ENCODE data around the gene PAPPA. TPM values are rescaled to one million over a fixed set of nuclear protein-coding genes. Genes with fewer than 3 reads are reported as not detected.

The PAPPA gene
- total and polyA plus RNA-seq, 9 of the 15 experiments (the other 6 are each of a cell fraction or from before 2014, with no cell fraction given) = 0.06 to 0.18 (median 0.11) TPM

DNA sequence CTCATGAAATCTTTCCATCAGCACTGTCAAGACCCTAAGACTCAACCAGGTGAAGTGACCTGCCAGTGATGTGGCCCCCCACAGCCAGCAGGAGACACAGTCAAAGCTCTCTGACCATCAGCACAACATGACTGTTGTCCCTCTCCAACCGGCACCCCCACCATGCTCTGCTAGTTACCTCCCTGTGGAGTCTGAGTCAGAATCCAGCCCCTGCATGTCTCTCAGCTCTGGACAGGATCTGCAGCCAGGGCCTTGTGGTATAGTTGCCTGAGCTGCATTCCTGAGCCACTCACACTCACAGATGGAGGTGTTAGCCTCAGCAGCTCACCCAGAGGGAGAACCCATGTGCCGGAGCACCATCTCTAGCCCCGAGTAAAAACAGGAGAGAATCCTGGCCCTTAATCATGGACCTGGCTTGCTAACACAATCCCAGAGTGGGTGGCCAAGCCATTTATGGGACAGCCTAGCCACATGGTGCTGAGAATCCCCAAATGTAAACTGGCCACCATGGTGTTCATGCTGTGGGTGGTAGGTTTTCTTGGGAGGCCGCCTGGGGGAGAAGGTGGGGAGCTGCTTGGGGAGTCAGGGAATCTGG is 237.8 kb downstream of the PAPPA start:
- POLR2A ChIA-PET = interaction anchor here (1.1 to 1.6 kb wide), 3 partner anchors 9 to 13 kb away, joined by 4 to 8 read pairs (median 6); no protein-coding TSS in a partner anchor
- H3K4me2 ChIP-seq (ENCODE audit: insufficient read depth, low read length) = no peak overlapping the region
- H3K79me2 ChIP-seq (ENCODE audit: control insufficient read depth, insufficient read depth, low read length) = no peaks in the 10 kb centered on the region
- peak overlapping the region in 1 of 2 experiments; percentile 46; a peak in 1 of 4 replicates for H3K9ac ChIP-seq (ENCODE audit: insufficient read depth in 1 of 2, low read depth in 2 of 2, low read length in 2 of 2)
- CTCF ChIA-PET (ENCODE audit: low intra/inter-chr PET ratio) = no interaction called here
- no peak overlapping the region for H3K27ac ChIP-seq (ENCODE audit: extremely low read depth, low read depth, low read length)
- FAIRE-seq (no peak), ATAC-seq (peak; percentile 8; the same call in 2 of the 3 replicates), DNase-seq (ENCODE audit: extremely low read depth in 1 of 4, low spot score in 3 of 4) (no peak)
- H3K4me1 ChIP-seq (replicated peaks in 1 of 2; ENCODE audit: control insufficient read depth in 2 of 2, insufficient read depth in 2 of 2, low read length in 2 of 2) = peaks cover 5 to 38% of the 10 kb centered on the region in 2 experiments; a peak in 4 of 5 replicates
- in situ Hi-C loops (cut with MboI) (no loop called here), intact Hi-C loops (cut with micrococcal nuclease) (loop anchor here (2.0 kb wide), 1 partner anchor 73 kb away; no protein-coding TSS in a partner anchor)
- no peaks in the 10 kb centered on the region for H3K27me3 ChIP-seq (ENCODE audit: control insufficient read depth in 2 of 2, insufficient read depth in 2 of 2, low read length in 2 of 2)
- no peaks in the 10 kb centered on the region for H4K20me1 ChIP-seq (replicated peaks; ENCODE audit: control insufficient read depth, insufficient read depth, low read length)
- WGBS (ENCODE audit: insufficient coverage, low coverage, missing lambda C conversion rate) = 52% methylated on average over 4 of the region's 4 CpGs
- no peak overlapping the region for H3K4me3 ChIP-seq
- no peak for TF ChIP-seq U2AF2 (optimal IDR thresholded peaks at IDR 0.05; ENCODE audit: low read depth, low read length)
- TF ChIP-seq ZNF175 (CRISPR knock-in tag; IDR thresholded peaks at IDR 0.05; ENCODE audit: low read depth) = 0 out of 2 replicates have a peak, but pooled peaks have one; percentile 24
- 0 out of 2 replicates have a peak, but pooled peaks have one; percentile 38 for TF ChIP-seq GTF2E2 (tag; IDR thresholded peaks at IDR 0.05)
- no peak for TF ChIP-seq ZNF12 (CRISPR knock-in tag; IDR thresholded peaks at IDR 0.05)
- TF ChIP-seq MECOM (CRISPR knock-in tag; IDR thresholded peaks at IDR 0.05) = 0 out of 2 replicates have a peak, but pooled peaks have one; percentile 3
- TF ChIP-seq, protein P1, sequence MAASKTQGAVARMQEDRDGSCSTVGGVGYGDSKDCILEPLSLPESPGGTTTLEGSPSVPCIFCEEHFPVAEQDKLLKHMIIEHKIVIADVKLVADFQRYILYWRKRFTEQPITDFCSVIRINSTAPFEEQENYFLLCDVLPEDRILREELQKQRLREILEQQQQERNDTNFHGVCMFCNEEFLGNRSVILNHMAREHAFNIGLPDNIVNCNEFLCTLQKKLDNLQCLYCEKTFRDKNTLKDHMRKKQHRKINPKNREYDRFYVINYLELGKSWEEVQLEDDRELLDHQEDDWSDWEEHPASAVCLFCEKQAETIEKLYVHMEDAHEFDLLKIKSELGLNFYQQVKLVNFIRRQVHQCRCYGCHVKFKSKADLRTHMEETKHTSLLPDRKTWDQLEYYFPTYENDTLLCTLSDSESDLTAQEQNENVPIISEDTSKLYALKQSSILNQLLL (CRISPR knock-in tag; IDR thresholded peaks at IDR 0.05; ENCODE audit: borderline replicate concordance) = no peak
- TF ChIP-seq ZNF311 (CRISPR knock-in tag; IDR thresholded peaks at IDR 0.05) = 0 out of 2 replicates have a peak, but pooled peaks have one; percentile 32
- TF ChIP-seq, protein P2, sequence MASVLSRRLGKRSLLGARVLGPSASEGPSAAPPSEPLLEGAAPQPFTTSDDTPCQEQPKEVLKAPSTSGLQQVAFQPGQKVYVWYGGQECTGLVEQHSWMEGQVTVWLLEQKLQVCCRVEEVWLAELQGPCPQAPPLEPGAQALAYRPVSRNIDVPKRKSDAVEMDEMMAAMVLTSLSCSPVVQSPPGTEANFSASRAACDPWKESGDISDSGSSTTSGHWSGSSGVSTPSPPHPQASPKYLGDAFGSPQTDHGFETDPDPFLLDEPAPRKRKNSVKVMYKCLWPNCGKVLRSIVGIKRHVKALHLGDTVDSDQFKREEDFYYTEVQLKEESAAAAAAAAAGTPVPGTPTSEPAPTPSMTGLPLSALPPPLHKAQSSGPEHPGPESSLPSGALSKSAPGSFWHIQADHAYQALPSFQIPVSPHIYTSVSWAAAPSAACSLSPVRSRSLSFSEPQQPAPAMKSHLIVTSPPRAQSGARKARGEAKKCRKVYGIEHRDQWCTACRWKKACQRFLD (CRISPR knock-in tag; IDR thresholded peaks at IDR 0.05) = 0 out of 2 replicates have a peak, but pooled peaks have one; percentile 44
- no peaks in the 10 kb centered on the region for H3K9me1 ChIP-seq (ENCODE audit: control insufficient read depth, insufficient read depth, low read length)
- peak overlapping the region; percentile 30; the same call in 1 of the 2 replicates for H2AFZ ChIP-seq (ENCODE audit: low read depth, low read length)
- no TSS peak for BruUV-seq (replicated peaks)
- H3K36me3 ChIP-seq (ENCODE audit: control insufficient read depth, insufficient read depth, low read length) = no peaks in the 10 kb centered on the region
- H3K9me3 ChIP-seq (replicated peaks; ENCODE audit: control insufficient read depth, insufficient read depth, low read depth, low read length) = no peaks in the 10 kb centered on the region
